Mononuclear cell (primary cell): ENCODE data around the gene SLC25A26. TPM values are rescaled to one million over a fixed set of nuclear protein-coding genes. Genes with fewer than 3 reads are reported as not detected.
"Not testable (repeated sequence)": the region's sequence is repeated elsewhere in the genome, so short reads cannot be mapped to it uniquely, and the experiment has no call there.

Source experiments
- H3K27me3 ChIP-seq: 2 replicates; pipeline ENCODE4 v1.6.0; 2011; ENCODE audit warnings: low read length, control low read depth; ENCODE audit not compliant: insufficient read depth
- H3K4me1 ChIP-seq: 2 replicates; pipeline ENCODE4 v1.5.1; 2011; ENCODE audit warnings: mild to moderate bottlenecking, low read length, control low read depth; ENCODE audit not compliant: insufficient read depth
- H3K4me3 ChIP-seq: 2 replicates; pipeline ENCODE4 v1.5.1; 2011; ENCODE audit warnings: mild to moderate bottlenecking, low read length, moderate library complexity
- H3K9me3 ChIP-seq: 2 replicates; pipeline ENCODE4 v1.5.1; 2011; ENCODE audit warnings: low read depth, mild to moderate bottlenecking, control low read depth, low read length
- total RNA-seq: library from RNA; depleted of rRNA; stranded (reverse); fragments of >200 nt; gene quantifications from one replicate; pipeline ENCODE4 v1.2.3, GENCODE V29; 2012

SLC25A26 gene
- total RNA-seq, 1 donor, result 30.5 TPM

GRCh38 chr3:66208189-66208588, 12.6 kb upstream of the SLC25A26 start:
- peaks cover 8% of the 10 kb centered on the region for H3K27me3 ChIP-seq
- H3K4me1 ChIP-seq, result no peaks in the 10 kb centered on the region
- H3K9me3 ChIP-seq, result no peaks in the 10 kb centered on the region
- no peak overlapping the region for H3K4me3 ChIP-seq

GRCh38 chr3:66210687-66211295, 10.0 kb upstream of the SLC25A26 start:
- no peaks in the 10 kb centered on the region for H3K4me1 ChIP-seq
- no peak overlapping the region for H3K4me3 ChIP-seq

GRCh38 chr3:66211779-66212178, 9.0 kb upstream of the SLC25A26 start:
- Histone ChIP-seq H3K27me3 (no peaks in the 10 kb centered on the region), H3K4me3 (no peak overlapping the region), H3K4me1 (no peaks in the 10 kb centered on the region), H3K9me3 (no peaks in the 10 kb centered on the region)

More at GRCh38 chr3:66210687-66211295, 10.0 kb upstream of the SLC25A26 start:
- H3K27me3 ChIP-seq, result peaks cover under 1% of the 10 kb centered on the region
- H3K9me3 ChIP-seq, result no peaks in the 10 kb centered on the region

DNA sequence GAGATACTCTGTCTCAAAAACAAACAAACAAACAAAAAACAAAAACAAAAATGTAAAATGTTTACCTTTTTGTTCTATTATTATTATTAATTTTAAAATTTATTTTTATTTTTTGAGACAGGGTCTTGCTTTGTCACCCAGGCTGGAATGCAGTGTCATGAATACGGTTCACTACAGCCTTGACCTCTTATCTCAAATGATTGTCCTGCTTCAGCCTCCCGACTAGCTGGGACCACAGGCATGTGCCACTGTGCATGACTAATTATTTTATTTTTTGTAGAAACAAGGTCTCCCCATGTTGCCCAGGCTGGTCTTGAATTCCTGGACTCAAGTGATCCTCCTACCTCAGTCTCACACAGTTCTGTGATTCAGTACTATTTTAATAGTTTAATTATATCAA, 5.7 kb upstream of the SLC25A26 start:
- Histone ChIP-seq H3K9me3 (no peaks in the 10 kb centered on the region), H3K4me1 (no peaks in the 10 kb centered on the region), H3K4me3 (no peak overlapping the region), H3K27me3 (no peaks in the 10 kb centered on the region)

DNA sequence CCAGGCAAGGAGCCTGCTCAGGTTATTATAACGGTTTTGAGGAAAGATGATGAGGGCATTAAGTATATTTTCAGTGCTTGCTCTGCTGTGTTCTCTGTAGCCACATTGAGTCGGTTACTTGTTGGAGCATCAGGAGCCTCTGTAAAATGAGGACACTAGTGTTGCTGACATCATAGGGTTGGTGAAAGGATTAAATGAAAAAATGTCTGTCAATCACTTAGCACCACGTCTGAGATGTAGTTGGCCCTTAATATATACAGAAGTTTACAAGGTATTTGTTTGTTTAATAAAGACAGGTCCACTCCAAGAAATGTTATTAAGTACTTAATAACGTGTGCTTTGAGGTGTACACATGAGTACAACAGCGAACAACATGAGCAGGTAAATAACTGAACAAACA, 735 bp upstream of the SLC25A26 start:
- peak overlapping the region; percentile 82 for H3K4me3 ChIP-seq
- H3K9me3 ChIP-seq, result no peaks in the 10 kb centered on the region
- H3K27me3 ChIP-seq, result no peaks in the 10 kb centered on the region
- H3K4me1 ChIP-seq, result peaks cover 9% of the 10 kb centered on the region

DNA sequence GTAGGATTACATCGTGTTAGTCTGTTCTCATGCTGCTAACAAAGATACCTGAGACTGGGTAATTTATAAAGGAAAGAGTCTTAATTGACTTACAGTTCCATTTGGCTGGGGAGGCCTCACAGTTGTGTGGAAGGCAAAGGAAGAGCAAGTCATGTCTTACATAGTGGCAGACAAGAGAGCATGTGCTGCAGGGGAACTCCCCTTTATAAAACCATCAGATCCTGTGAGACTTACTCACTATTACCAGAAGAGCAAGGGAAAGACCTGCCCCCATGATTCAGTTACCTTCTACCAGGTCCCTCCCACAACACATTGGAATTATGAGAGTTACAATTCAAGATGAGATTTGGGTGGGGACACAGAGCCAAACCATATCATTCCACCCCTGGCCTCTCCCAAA, 3.4 kb downstream of the SLC25A26 start:
- Histone ChIP-seq H3K4me3 (no peak overlapping the region), H3K27me3 (no peaks in the 10 kb centered on the region), H3K9me3 (no peaks in the 10 kb centered on the region), H3K4me1 (peaks cover 9% of the 10 kb centered on the region)

DNA sequence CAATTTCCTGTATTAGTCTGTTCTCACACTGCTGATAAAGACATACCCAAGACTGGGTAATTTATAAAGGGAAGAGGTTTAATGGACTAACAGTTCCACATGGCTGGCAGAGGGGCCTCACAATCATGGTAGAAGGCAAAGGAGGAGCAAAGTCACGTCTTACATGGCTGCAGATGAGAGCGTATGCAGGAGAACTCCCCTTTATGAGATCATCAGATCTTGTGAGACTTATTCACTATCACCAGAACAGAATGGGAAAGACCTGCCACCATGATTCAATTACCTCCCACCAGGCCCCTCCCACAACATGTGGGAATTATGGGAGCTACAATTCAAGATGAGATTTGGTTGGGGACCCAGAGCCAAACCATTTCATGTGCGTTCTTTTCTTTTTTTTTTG, 5.3 kb downstream of the SLC25A26 start:
- H3K27me3 ChIP-seq, H3K4me3 ChIP-seq, H3K9me3 ChIP-seq, H3K4me1 ChIP-seq: not testable (repeated sequence)

DNA sequence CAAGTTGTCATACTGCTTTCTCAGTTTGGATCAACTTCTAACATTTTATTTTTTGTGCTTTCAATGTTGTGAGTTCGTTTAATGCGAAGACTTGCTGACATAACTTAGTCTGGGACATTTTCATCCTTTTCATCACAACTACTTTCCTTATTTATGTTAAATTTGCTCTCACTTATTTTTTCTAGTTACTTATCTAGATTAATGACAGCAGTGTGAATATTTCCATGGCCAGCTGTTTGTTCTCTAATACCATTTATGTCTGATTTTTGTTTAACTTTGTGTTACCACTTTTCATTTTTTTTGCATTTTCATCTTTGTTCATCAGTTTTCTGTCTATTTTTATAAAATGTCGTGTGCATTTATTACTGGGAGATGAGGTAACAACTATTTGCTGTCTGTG, 6.2 kb downstream of the SLC25A26 start:
- Histone ChIP-seq H3K9me3 (no peaks in the 10 kb centered on the region), H3K4me3 (no peak overlapping the region)

GRCh38 chr3:66227915-66228314, 7.1 kb downstream of the SLC25A26 start:
- Histone ChIP-seq H3K9me3 (no peaks in the 10 kb centered on the region), H3K4me3 (no peak overlapping the region), H3K4me1 (no peaks in the 10 kb centered on the region), H3K27me3 (no peaks in the 10 kb centered on the region)

More for the DNA sequence above, 6.2 kb downstream of the SLC25A26 start:
- H3K27me3 ChIP-seq, result no peaks in the 10 kb centered on the region
- H3K4me1 ChIP-seq, result no peaks in the 10 kb centered on the region

DNA sequence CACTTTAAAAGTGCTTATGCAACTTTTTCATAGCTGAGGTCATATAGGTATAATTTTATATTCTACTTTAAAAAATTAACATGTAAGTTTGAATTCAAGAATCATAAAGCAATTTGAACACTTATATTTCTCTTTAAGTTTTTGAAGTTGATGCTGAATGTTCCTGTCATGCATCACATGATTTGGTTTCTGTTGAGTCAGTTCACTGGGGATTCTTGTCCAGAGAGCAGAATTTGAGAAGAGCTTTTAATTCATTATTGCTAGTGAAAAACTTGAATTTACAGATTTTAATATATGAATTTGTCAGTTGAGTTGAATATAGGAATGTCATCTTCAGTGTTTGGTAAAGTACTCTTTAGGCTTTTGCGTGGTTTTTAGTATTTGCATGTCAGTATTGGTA, 7.9 kb downstream of the SLC25A26 start:
- Histone ChIP-seq H3K4me3 (no peak overlapping the region), H3K27me3 (no peaks in the 10 kb centered on the region), H3K9me3 (no peaks in the 10 kb centered on the region), H3K4me1 (no peaks in the 10 kb centered on the region)

- no peaks in the 10 kb centered on the region for H3K27me3 ChIP-seq
- no peaks in the 10 kb centered on the region for H3K4me1 ChIP-seq
- no peaks in the 10 kb centered on the region for H3K9me3 ChIP-seq
- no peak overlapping the region for H3K4me3 ChIP-seq
These were observed 9.1 kb downstream of the SLC25A26 start for GRCh38 chr3:66229931-66230330.

- H3K27me3 ChIP-seq, result no peaks in the 10 kb centered on the region
- H3K4me3 ChIP-seq, result no peak overlapping the region
- H3K4me1 ChIP-seq, result no peaks in the 10 kb centered on the region
- no peaks in the 10 kb centered on the region for H3K9me3 ChIP-seq
These were observed 12.2 kb downstream of the SLC25A26 start for GRCh38 chr3:66233033-66233432.

GRCh38 chr3:66236281-66236680, 15.5 kb downstream of the SLC25A26 start:
- H3K27me3 ChIP-seq, result no peaks in the 10 kb centered on the region
- H3K4me1 ChIP-seq, result no peaks in the 10 kb centered on the region
- peaks cover 8% of the 10 kb centered on the region for H3K9me3 ChIP-seq
- no peak overlapping the region for H3K4me3 ChIP-seq

- H3K27me3 ChIP-seq, result no peaks in the 10 kb centered on the region
- no peaks in the 10 kb centered on the region for H3K4me1 ChIP-seq
- H3K9me3 ChIP-seq, result peaks cover 8% of the 10 kb centered on the region
- no peak overlapping the region for H3K4me3 ChIP-seq
These were observed 16.8 kb downstream of the SLC25A26 start for GRCh38 chr3:66237552-66237951.

- no peak overlapping the region for H3K4me3 ChIP-seq
- peaks cover 8% of the 10 kb centered on the region for H3K9me3 ChIP-seq
- no peaks in the 10 kb centered on the region for H3K27me3 ChIP-seq
- H3K4me1 ChIP-seq, result no peaks in the 10 kb centered on the region
These were observed 18.8 kb downstream of the SLC25A26 start for GRCh38 chr3:66239513-66240123.

GRCh38 chr3:66241466-66241865, 20.7 kb downstream of the SLC25A26 start:
- H3K4me1 ChIP-seq, result no peaks in the 10 kb centered on the region
- no peak overlapping the region for H3K4me3 ChIP-seq
- no peaks in the 10 kb centered on the region for H3K27me3 ChIP-seq
- peaks cover 8% of the 10 kb centered on the region for H3K9me3 ChIP-seq
